ENCODE results near the gene NRXN3.
"Not testable (repeated sequence)": the region's sequence is repeated elsewhere in the genome, so short reads cannot be mapped to it uniquely, and the experiment has no call there.

The NRXN3 gene

DNA sequence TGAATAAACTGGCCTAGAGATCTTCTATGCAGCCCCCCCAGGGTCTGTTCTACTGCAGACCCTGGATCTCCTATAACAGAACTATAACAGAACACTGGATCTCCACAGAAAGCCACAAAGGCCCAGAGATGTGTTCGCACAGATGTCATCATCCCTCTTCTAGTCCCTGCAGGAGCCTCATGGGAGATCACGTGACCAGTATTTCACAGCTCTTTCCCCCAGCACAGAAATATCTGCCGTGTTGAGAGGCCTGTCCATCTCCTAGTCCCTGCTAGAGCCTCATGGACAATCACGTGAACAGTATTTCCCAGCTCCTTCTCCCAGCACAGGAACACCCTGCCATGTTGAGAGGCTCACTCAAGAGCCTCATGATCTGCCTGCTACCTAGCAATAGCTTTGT is 331.7 kb downstream of the NRXN3 start:
- DNase-seq: no peak

DNA sequence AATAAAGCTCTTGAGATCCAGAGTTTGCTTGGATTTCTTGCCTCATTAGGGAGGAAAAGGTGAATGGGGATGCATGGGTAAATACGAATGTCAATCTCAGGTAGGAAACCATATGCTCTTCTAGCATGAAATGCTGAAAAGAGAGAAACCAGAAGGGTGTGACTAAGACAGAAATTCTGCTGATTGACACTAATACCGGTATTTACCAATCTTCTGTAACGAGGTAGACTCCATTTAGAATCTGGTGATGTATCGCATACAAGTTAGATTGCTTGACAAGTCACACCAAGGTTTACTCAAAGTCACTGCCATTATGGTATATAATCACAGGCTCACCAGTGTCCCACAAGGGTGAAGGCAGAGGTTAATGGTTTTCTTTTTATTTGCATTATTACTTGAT is 337.9 kb downstream of the NRXN3 start:
- no peak for DNase-seq

DNA sequence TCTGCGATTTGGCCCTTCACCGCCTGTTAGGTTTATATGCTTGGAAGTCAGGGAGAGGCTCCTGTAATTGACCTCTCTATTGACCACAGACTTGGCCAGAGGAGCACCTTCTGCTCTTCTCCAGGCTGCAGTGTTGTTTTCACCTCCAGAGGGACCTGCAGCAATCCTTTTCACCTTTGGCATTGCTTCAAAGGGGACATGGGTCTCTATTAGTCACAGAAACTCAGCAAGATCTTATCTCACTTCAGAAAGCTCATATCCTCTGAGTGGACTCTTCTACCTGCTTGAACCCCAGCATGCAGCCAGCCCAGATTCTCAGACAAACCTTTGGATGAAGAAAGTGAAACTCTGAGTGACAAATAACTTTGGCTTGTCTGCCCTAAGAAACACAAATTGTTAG is 339.3 kb downstream of the NRXN3 start:
- no peak for DNase-seq

DNA sequence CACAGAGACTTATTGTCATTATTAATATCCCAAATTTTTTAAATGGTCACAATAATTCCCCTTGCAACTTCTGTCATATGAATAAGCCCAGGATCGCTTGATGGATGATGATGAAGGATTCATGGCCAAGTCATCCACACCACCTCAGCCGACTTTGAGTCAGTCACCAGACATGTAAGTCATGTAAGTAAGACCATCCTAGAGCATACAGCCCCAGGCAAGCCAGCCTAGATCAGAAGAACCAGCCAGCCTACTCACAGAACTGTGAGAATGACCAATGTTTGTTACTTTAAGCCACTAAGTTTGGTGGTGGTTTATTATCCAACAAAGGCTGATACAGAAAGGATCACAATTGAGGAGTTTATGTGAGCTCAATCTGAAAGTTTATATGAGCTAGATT is 341.8 kb downstream of the NRXN3 start:
- no peak for DNase-seq

DNA sequence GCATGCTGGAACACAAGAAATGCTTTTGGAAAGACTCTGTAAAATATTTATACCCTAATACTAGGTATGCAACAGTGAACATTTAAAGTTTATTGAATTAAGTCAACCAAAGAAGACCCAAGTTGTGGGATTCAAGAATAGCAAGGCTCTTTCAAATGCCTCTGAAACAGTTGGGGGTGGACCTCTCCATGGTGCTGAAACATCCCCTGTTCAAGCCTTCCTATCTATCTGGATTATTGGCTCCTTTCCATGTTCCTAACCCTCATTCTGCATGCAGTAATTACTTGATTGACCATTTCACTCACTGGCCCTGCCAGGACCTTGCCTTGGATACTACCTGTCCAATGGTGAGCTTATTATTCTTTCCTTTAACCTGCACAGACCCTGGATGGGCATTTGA is 349.7 kb downstream of the NRXN3 start:
- no peak for DNase-seq

DNA sequence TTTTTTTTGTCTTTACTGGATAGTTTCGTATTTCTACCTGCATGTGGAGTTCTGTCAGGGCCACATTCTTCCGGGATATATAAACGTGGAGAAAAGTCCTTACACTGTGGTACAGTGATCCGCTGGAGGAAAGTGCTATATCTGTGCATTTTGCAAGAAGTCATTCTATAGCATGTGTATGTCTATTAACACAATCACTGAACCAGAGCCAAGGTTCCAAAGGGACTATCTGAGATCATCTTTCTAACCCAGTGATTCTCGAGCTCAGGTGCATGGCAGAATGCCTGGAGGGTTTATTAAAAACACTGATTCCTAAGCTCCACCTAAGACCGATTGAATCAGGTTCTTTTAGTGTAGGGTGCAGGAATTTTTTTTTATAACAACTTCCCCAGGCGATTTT is 354.0 kb downstream of the NRXN3 start:
- DNase-seq: no peak

DNA sequence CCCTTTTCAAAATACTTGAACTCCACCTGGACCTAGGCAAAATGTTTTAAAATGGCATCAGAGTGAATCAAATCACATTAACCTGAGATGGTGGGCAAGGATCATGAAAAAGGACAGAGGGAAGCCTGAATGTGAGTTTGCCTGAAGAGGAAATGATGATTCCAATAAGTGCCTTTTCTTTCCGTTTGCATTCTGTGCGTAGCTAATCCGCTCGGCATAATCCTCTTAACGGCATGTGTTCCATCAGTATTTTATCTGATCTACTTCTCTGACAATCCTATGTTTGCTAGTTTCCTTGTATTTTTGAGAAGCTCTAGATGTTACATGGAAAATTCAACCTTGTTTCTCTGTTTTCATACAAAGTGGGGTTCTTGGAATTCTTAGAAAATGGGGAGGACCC is 354.6 kb downstream of the NRXN3 start:
- no peak for DNase-seq

DNA sequence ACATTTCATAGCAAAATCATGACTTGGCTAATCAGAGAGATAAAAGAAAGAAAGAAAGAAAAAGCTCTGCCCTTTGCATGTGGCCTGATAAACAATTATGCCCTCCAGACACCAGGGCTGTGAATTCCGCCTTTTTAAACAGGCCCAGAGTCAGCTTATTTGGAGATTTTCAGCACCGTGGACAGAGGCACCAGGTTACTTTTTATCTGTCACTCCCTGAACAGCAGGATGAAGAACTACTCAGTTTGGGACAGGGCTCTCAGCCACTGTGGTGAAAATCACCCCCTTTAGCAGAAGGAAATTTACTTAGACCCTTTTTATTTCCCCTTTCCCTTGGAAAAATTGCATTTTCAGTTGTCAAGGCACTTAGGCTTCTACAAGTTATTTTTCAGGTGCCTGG is 359.9 kb downstream of the NRXN3 start:
- DNase-seq: no peak

DNA sequence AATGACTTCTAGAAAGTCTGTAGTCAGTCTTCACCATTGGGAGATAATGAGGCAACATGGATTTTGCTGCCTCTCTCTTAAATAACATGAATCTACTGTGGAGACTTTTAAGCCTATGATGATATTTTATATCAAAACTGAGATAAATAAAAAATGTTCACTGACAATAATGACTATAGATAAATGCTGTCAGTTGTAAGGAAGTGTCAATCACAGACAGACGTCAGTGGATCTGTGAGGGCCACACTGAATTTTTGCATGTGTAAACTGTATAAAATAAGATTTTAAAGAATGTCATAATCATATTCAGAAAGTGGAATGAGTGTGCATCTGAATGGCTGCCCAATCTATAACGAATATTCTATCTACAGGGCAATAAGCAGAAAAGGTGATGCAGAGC is 364.0 kb downstream of the NRXN3 start:
- no peak for DNase-seq

DNA sequence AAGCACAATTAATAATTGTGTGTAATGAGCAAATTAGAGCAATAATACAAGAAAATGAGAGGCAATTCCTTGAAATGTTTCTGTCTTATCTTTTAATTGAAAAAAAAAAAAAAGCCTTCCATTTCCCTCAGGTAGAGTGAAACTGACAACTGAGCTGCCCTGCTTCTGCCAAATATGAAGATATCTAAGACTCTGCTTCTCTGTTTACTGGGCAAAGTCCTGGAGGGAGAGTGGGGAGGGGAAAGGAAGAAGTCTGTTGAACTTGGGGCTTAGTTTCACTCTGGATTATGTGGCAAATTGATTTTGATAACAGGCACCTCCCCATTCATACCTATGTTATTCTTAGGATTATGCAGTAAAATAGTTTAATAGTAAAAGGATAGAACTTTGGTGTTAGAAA is 364.9 kb downstream of the NRXN3 start:
- no peak for DNase-seq

DNA sequence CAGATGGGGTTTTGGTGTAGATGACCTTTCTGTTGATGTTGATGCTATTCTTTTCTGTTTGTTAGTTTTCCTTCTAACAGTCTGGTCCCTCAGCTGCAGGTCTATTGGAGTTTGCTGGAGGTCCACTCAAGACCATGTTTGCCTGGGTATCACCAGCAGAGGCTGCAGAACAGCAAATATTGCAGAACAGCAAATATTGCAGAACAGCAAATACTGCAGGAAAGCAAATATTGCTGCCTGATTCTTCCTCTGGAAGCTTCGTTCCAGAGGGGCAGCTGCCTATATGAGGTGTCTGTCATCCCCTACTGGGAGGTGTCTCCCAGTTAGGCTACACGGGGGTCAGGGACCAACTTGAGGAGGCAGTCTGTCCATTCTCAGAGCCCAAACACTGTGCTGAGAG is 371.6 kb downstream of the NRXN3 start:
- DNase-seq: not testable (repeated sequence)

DNA sequence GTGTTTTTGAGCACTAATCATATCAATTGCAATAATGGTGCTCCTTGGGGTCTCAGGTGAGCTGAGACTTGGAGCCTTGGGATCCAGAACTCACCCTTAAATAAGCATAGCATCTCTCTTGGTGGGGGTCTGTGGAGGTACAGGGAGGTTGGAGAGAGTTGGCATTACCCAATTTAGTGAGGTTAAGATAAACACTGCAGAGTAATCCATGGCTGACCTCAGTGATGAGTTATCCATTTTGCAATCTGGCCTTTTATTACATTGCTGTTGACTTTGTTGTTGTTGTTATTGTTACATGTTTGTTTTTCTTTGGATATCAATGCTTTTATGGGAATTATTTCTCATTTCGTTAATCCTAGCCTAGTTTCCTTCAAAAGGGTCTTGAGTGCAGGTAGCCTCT is 373.3 kb downstream of the NRXN3 start:
- DNase-seq: no peak

DNA sequence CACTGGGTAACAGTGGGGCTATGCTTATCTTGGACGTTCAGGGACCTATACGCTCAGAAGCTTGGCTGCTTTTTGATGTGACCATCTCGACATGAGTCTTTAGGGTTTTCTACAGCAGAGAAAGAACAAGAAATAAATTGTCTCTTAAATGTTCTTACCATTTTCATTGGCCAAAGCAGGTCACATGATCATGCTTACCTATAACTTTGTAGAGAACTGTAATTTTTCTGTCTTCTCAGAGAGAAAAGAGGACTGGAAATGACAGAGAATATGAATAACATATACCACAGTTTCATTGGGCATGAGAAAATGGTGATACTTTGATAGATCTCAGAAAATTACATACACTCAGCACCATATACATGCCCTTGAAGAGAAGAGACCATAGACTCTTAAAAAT is 390.9 kb downstream of the NRXN3 start:
- no peak for DNase-seq

DNA sequence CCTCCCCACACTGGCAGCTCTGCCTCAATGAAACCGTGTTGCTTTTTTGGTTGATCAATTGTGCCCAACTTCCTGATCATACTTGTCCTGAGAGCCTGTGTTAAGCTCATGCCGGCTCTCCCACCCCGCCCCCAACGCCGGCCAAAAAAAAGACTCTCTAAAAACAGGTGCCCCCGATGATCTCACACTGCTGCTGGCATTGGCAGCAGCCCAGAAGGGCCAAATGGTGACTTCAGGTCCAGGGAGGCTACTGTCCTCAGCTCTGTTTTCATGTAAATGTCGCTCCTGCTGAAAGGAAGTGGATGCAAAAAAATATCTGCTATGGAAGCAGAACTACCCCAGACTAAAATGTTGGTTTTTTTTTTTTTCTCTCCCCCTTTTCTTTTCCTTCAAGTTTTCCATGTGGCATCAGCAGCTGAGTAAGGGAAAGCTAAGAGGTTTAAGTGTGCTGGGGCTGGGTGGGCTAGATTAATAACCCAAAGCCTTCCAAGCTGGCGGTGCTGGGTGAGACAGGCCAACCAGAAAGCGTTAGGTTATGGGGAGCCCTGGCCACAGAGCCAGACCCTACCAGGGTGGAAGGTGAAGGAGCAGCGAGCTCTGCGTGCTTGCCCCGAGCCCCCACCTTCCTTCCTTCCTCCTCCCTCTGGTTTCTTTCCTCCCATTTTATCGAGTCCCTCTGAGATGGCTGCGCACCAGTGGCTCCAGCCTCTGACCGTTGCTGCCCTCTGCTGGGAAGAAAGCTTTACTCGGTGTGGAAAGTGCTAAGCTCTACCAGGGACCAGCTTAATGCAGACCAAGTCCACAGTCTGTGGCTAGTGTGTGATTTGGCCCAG is 396.1 kb downstream of the NRXN3 start:
- DNase-seq: no peak

DNA sequence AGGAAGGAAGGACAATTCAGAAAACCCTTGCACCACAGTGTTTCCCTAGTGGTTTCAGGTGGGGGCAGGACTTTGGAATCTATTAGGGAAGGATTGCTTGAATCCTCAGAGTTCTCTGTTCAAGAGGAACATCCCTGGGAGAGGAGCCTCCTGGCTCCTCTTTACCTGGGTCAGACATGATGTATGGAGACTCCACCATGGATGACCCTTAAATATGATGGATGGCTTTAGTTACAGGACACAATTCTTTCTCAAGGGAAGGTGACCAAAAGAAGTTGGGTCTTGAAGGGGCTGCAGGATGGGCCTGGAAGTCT is 396.6 kb downstream of the NRXN3 start:
- DNase-seq: no peak

DNA sequence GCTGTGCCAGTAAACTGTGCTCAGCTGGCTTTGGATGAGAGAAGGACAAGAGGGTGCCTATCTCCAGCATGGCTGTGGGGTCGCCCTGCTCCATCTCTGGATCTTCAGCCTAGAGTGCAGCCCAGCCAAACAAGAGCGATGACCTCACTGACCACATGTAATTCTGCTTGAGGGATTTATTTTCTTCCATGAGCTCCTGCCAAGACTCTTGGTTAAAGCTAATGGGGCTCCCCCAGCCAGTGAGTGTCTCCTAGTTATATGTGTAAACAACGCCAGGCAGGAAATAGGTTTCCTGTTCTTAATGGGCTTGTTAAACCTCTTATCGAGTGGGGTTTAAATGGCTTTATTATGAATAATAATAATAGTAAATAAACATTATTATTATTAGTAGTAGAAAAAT is 397.2 kb downstream of the NRXN3 start:
- no peak for DNase-seq

DNA sequence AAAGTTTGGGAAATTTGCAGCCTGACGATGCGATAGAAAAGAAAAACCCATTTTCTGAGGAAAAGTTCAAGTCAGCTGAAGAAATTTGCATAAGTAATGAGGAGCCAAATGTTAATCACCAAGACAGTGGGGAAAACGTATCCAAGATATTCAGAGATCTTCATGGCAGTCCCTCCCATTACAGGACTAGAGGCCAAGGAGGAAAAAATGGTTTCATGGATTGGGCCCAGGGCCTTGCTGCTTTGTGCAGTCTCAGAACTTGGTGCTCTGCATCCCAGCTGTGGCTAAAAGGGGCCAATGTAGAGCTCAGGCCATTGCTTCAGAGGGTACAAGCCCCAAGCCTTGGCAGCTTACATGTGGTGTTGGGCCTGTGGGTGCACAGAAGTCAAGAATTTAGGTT is 403.6 kb downstream of the NRXN3 start:
- DNase-seq: not testable (repeated sequence)

DNA sequence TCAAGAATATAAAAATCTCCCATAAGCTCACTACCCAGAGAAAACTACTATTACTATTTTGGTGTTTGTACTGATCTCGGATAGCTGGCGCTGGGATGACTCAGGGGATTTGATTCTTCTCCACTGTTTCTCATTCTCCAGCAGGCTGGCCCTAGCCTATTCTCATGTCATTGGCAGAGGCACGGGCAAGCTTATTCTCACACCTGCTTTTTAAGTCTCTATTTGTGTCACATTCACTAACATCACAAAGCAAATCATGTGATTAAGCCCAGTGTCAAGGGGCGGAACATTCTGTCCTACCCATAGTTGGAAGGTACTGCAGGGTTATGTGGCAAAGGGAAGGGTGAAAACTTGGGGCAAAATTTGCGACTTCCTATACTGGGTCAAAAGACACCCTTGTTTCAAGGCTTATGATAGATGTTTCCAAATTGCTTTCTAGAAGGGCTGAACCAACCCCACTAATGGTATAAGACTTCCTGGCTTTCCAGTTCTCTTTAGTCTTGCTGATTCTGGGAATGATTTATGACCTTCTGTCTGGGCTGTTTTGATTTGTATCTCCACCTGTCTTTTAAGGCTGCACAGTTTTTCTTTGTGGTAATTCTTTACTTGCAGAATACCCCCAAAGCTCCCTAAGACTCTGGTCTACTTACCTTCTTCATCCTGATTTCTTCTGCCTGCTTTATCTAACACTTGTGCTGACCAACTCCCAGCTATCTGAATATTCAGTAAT is 406.4 kb downstream of the NRXN3 start:
- DNase-seq: no peak

DNA sequence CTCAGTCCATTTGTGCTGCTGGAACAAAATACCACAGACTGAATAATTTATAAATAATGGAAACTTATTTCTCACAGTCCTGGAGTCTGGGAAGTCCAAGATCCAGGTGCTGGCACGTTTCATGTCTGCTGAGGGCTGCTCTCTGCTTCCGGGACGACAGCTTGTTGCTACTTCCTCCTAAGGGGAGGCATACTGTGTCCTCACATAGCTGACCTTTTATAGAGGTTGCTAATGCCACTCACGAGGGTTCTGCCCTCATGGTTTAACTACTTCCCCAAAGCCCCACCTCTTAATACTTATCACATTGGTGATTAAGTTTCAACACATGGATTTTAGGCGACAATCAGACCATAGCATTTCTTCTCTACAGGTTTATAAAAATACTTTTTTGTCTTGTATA is 411.1 kb downstream of the NRXN3 start:
- DNase-seq: no peak

DNA sequence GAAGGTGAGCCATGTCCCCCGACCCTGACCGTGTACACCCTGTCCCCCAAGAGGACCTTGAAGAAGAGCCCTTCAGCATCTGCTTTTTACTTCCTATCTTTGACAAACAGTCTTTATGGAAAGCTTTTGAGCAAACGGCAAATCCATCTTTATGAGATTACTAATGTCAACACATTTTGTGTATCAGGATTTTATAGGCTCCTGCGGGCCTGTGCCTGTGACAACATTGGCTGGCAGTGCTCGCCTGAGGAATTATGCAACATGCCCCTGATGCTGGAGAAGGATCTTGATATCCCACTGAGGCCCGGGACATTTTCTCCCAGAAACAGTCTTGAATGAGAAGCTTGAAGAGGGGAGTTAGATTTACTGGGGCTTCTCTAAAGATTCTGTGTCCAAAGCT is 416.5 kb downstream of the NRXN3 start:
- no peak for DNase-seq

DNA sequence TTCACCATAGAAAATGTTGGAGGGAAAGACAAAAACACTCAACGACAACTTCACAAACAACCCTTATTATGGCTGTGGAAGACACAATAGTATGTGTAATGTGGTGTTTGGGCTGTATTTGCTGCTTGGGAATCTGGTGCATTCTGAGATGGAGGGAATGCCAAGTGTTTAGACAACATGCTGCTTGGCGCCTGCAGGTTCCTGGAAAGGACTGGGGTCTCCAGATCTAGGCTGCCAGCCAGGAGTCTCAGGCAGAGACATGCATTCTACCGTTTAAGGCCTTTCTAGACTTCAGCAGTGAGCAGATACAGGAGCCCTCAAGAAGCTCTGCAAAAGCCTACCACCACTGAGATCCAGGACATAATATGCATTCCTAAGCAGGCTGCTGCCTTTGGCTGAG is 418.7 kb downstream of the NRXN3 start:
- DNase-seq: no peak

DNA sequence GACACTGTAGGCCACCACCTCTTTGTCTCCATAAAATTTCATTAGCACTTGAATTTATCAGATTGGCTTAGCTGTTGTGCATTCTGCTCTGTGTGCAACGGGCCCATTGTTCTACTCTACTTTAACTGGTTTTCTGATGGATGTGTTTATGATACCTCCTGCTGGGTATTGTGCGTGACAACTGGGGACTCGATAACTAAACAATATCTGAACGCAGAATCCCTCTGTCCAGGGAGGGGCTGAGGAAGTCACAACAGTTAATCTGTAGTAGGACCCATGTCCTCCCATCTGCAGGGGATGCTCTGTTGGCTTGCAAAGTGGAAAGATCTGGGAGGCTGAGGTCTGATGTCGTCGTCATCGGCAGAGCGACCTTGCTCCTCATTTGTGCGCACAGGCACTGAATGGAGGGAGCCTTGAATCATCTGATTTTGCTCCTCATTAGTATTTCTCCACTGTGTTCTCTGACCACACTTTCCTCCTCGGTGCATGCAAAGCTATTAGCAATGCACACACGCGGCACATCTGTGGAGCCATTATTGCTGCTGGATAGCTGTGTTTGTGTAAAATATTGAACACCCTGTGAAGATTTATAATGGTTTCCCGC is 422.5 kb downstream of the NRXN3 start:
- DNase-seq: no peak

DNA sequence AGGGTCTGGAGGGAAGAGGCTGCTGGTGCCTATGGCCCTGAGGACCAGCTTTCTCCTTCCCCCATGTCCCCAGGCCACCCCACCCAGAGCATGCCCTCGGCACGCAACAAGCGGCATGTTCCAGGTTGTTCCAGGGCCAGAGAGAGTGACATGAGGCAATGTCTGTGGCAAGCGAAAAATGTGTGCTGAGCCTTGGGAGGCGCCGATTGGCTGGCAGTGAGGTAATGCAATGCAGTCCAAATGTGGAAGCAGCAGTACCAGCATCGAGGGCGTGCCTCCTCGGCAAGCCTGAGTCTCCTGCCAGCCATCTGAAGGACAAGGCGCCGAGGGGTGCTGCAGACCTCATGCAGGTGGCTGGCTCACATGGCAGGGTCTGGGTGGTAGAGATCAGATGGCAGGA is 423.8 kb downstream of the NRXN3 start:
- DNase-seq: no peak

DNA sequence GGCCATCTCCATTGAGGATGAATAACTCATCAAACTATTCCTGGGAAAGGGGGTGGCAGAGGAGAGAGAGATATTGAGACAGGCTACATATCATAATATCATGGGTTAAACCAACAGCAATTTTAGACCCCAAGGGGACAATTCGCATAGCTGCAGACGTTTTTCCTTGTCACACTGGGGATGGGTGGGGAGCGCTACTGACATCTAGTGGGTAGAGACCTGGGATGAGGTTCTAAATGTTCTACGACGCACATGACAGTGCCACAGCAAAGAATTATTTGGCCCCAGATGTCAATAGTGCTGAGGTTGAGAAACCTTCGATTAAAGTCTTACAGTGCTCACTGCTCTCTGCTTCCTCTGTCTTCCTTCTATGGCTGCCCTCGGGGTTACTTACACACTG is 425.6 kb downstream of the NRXN3 start:
- no peak for DNase-seq

Data from T1000 (cell line).